ENCODE data around the gene KY.
A peak's percentile ranks its signal among the peaks of the same experiment; 100 is the strongest.

Gene KY

DNA sequence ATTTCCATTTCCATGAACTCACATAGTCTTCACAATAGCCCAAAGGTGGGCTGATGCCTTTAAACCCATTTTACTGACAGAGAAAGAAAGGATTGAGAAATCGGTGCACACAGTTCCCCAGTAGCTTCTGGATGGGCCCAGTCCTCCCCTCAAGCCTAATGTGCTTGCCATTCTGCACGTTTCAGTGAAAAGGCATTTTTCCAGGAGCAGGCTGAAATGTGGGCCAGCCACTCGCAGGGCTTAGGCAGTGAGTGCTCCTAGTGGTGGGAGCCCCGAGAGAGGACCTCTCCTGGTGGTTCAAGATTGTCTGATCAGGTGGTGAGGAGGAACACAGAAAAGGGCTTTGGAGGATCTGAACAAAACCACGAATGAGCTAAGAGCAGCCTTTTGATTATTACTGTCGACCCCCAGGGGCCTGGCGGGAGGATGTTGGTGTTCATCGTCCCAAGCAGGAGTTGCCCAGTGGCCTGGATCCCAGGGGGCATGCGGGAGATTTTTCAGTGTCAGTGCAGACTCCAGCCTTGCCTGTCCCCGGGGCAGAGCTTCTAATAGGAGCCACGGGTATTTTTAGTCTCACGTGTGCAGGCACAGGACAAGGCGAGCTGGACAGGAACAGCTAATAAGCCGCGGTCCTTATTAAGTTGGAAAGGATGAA lies 8.7 kb upstream of the KY start:
- Mint-ChIP-seq H3K9me3 (no peaks in the 10 kb centered on the region), H3K27ac (no peak overlapping the region), H3K36me3 (ENCODE audit: low read depth) (no peaks in the 10 kb centered on the region), H3K27me3 (no peaks in the 10 kb centered on the region), H3K4me1 (ENCODE audit: low read depth) (peaks cover 9% of the 10 kb centered on the region), H3K4me3 (no peak overlapping the region)
- intact Hi-C loops (cut with micrococcal nuclease): no loop called here

- Mint-ChIP-seq H3K4me1 (ENCODE audit: low read depth) (peaks cover 9% of the 10 kb centered on the region), H3K27me3 (no peaks in the 10 kb centered on the region), H3K4me3 (no peak overlapping the region), H3K36me3 (ENCODE audit: low read depth) (no peaks in the 10 kb centered on the region), H3K27ac (no peak overlapping the region), H3K9me3 (no peaks in the 10 kb centered on the region)
- intact Hi-C loops (cut with micrococcal nuclease): no loop called here
These were observed 7.7 kb upstream of the KY start for GRCh38 chr3:134658555-134658954.

DNA sequence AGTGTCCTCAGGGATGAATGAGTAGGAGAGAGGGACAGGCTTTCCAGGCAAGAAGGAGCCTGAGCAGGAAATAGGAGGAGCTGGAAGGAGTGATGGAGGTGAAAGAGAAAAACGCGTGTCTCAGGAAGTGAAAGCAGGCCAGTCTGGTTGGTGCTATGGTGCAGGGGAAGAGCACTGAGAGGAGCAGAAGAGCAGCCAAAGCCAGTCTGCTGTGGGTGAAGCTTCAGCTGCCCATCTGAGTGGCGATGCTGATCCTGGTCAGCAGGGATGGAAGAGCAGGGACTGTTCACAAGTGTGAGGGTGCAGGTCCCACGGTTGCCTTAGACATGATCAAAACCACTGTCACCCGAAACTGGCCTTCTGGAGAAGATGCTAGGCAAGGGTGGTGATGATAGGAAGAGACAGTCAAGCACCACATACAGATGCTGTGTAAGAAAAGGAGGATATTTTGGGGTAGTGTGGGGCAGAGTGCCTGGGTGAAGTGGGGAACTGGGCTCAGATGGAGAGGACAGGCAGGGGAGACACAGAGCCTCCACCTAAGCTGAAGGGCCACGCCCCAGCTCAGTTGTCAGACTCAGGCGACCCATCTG lies 5.5 kb upstream of the KY start:
- Mint-ChIP-seq H3K4me1 (ENCODE audit: low read depth) (peaks cover 10% of the 10 kb centered on the region), H3K4me3 (no peak overlapping the region), H3K36me3 (ENCODE audit: low read depth) (no peaks in the 10 kb centered on the region), H3K27ac (no peak overlapping the region), H3K27me3 (peaks cover 14% of the 10 kb centered on the region), H3K9me3 (no peaks in the 10 kb centered on the region)
- intact Hi-C loops (cut with micrococcal nuclease): no loop called here

DNA sequence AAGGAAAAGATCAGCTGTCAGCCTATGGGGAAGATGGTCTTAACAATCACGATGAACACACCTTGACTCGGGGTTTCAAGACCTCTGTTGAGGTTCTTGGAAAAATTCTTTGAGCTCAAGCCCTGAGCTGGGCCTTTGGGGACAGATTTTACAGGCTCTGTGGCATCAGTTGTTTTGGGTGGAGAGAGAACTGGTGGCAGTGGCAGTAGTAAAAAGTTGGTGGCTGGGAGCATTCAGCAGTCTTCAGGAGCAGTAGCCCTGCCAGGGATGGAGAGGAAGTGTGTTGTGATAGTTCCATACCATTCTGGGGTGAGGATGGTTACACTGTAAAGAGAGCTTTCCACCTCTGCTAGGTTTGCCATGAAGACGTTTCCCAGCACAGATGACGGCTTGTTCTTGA lies 4.9 kb upstream of the KY start:
- peaks cover 13% of the 10 kb centered on the region for H3K4me1 Mint-ChIP-seq (ENCODE audit: low read depth)
- H3K27ac Mint-ChIP-seq: no peak overlapping the region
- intact Hi-C loops (cut with micrococcal nuclease): no loop called here
- H3K4me3 Mint-ChIP-seq: no peak overlapping the region
- peaks cover 20% of the 10 kb centered on the region for H3K27me3 Mint-ChIP-seq
- no peaks in the 10 kb centered on the region for H3K36me3 Mint-ChIP-seq (ENCODE audit: low read depth)
- H3K9me3 Mint-ChIP-seq: no peaks in the 10 kb centered on the region

- Mint-ChIP-seq H3K36me3 (ENCODE audit: low read depth) (no peaks in the 10 kb centered on the region), H3K4me1 (ENCODE audit: low read depth) (peaks cover 15% of the 10 kb centered on the region), H3K27me3 (peaks cover 30% of the 10 kb centered on the region), H3K9me3 (no peaks in the 10 kb centered on the region), H3K27ac (no peak overlapping the region), H3K4me3 (no peak overlapping the region)
- intact Hi-C loops (cut with micrococcal nuclease): no loop called here
These were observed 3.2 kb upstream of the KY start for GRCh38 chr3:134654031-134654430.

- H3K36me3 Mint-ChIP-seq (ENCODE audit: low read depth): no peaks in the 10 kb centered on the region
- peaks cover 30% of the 10 kb centered on the region for H3K27me3 Mint-ChIP-seq
- H3K9me3 Mint-ChIP-seq: no peaks in the 10 kb centered on the region
- H3K27ac Mint-ChIP-seq: no peak overlapping the region
- peaks cover 15% of the 10 kb centered on the region for H3K4me1 Mint-ChIP-seq (ENCODE audit: low read depth)
- H3K4me3 Mint-ChIP-seq: no peak overlapping the region
- intact Hi-C loops (cut with micrococcal nuclease): no loop called here
These were observed 2.2 kb upstream of the KY start for GRCh38 chr3:134652886-134653630.

DNA sequence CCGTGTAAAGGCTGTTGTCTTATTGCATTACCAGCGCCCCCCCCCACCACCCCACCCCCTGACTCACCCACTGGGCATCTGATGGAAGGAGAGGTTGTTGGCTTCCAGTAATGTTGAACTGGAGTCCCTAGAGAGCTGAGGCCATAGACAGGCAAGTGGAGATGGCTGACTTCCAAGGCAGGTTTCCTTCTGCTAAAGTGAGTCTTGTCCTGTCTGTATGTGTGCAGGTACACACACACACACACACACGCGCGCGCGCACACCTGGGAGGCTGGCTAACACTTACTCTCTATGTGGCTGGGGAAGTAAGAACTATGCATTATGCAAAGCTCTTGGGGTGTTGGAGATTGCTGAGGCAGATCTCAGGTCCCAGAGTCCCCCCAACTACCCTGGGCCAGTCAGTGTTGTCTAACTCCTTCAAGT lies 1.6 kb upstream of the KY start:
- Mint-ChIP-seq H3K4me1 (ENCODE audit: low read depth) (peaks cover 15% of the 10 kb centered on the region), H3K9me3 (no peaks in the 10 kb centered on the region), H3K4me3 (no peak overlapping the region), H3K27me3 (peaks cover 30% of the 10 kb centered on the region), H3K36me3 (ENCODE audit: low read depth) (no peaks in the 10 kb centered on the region), H3K27ac (no peak overlapping the region)
- intact Hi-C loops (cut with micrococcal nuclease): no loop called here

DNA sequence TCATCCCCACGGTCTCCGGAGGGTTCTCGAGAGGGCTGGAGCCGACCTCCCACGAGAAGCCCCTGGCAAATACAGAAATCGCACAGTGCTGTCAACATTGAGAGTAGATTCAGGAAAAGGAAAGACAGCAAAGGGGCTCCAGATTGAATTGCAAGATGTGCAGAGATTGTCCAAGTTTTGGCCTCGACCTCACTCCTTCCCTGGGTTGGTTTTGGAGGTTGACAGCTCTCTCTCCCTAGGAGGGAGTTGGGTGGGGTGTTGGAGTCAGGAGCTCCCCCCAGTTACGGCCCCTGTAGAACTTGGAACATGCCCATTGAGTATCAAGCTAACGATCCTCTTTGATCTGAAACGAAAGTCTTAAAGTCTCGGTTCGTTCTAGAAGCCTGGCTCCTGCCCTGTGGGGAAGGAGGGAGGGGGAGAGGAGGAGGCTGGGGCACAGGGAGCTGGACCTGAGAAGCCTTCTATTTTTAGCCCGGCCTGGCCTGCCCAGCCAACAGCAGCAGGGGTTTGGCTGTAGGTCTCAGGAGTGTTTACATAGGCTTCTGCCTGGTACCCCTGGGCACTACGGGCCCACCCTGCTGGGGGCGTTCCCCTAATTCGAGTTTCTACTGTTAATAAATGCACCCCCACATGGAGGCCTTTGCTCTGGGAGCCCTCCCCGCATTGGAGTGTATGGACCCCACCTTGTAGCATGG lies 672 bp upstream of the KY start:
- Mint-ChIP-seq H3K9me3 (no peaks in the 10 kb centered on the region), H3K4me3 (peak overlapping the region; percentile 66)
- intact Hi-C loops (cut with micrococcal nuclease): no loop called here

GRCh38 chr3:134649106-134649705 lies 1.6 kb downstream of the KY start:
- Mint-ChIP-seq H3K4me1 (ENCODE audit: low read depth) (peaks cover 10% of the 10 kb centered on the region), H3K36me3 (ENCODE audit: low read depth) (no peaks in the 10 kb centered on the region), H3K27ac (no peak overlapping the region), H3K27me3 (peaks cover 30% of the 10 kb centered on the region), H3K9me3 (no peaks in the 10 kb centered on the region), H3K4me3 (no peak overlapping the region)
- intact Hi-C loops (cut with micrococcal nuclease): no loop called here

More for the DNA sequence above, 672 bp upstream of the KY start:
- Mint-ChIP-seq H3K27ac (no peak overlapping the region), H3K4me1 (ENCODE audit: low read depth) (peaks cover 15% of the 10 kb centered on the region), H3K36me3 (ENCODE audit: low read depth) (no peaks in the 10 kb centered on the region), H3K27me3 (peaks cover 30% of the 10 kb centered on the region)

DNA sequence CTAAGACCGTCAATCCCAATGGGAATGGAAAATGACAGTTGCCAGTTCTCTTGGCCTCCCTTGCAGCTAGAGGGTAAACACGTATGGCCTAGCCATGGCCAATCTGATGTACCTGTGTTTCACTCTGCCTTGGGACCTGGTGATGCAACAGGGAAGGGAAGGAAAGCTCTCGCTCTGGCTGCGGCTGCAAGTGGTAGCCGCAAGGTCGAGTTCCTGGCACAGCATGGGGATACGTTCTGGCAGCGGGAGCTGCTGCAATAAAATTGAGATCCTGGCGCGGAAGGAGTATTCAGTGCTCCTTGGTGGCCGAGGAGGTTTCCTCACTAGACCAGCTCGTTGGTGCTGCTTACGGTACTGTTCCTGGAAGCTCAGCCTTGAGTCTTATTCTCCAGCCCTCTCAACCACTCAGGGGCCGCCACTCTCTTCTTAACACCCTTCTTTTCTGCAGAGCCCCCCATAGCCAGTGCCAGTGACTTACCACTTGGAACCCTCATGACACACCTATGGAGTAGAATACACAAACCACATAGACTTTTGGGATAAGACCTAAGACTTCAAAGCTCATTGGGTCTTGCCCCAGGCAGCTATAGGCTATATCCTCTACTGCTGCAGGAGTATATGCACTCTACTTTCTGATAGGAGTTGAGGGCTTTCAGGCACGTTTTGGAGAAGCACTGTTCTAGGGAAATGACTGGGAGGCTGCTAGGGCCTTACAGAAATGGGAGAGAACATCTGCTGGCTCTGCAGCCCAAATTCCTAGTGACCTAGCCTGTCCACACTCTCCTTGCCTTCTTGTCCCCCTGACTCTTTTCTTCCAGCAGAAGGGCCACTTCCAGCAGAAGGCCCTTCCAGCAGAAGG lies 2.7 kb downstream of the KY start:
- H3K36me3 Mint-ChIP-seq (ENCODE audit: low read depth): no peaks in the 10 kb centered on the region
- no peak overlapping the region for H3K27ac Mint-ChIP-seq
- intact Hi-C loops (cut with micrococcal nuclease): no loop called here
- H3K27me3 Mint-ChIP-seq: peaks cover 30% of the 10 kb centered on the region
- H3K4me1 Mint-ChIP-seq (ENCODE audit: low read depth): peaks cover 10% of the 10 kb centered on the region
- H3K4me3 Mint-ChIP-seq: no peak overlapping the region
- H3K9me3 Mint-ChIP-seq: no peaks in the 10 kb centered on the region

GRCh38 chr3:134646086-134646485 lies 4.7 kb downstream of the KY start:
- Mint-ChIP-seq H3K4me1 (ENCODE audit: low read depth) (peaks cover 6% of the 10 kb centered on the region), H3K9me3 (no peaks in the 10 kb centered on the region), H3K4me3 (no peak overlapping the region), H3K27me3 (peaks cover 14% of the 10 kb centered on the region), H3K36me3 (ENCODE audit: low read depth) (no peaks in the 10 kb centered on the region), H3K27ac (no peak overlapping the region)
- intact Hi-C loops (cut with micrococcal nuclease): no loop called here

DNA sequence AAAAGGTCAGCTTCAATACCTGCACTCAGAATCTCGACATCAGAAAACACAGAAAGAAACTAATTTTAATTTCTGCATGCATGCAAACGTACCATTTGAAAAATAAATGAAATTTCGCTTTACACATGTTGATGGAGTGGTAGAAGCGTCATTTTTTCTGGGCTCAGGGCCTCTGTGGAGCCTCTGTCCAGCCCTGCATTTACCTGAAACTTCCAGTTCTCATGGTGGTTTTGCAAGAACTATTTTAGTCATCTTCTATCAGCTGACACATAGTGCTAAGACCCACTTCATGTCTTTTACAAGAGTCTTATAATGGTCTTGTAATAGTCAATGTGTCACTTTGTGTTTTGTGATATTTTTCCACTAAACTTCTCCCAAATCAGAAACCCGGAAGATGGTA lies 5.3 kb downstream of the KY start:
- intact Hi-C loops (cut with micrococcal nuclease): no loop called here
- Mint-ChIP-seq H3K27me3 (peaks cover 9% of the 10 kb centered on the region), H3K36me3 (ENCODE audit: low read depth) (no peaks in the 10 kb centered on the region), H3K9me3 (no peaks in the 10 kb centered on the region), H3K4me1 (ENCODE audit: low read depth) (peaks cover 9% of the 10 kb centered on the region), H3K4me3 (no peak overlapping the region), H3K27ac (no peak overlapping the region)
